ENCODE results near the gene MRPS12.
A peak's percentile ranks its signal among the peaks of the same experiment; 100 is the strongest.
"Not testable (repeated sequence)": the region's sequence is repeated elsewhere in the genome, so short reads cannot be mapped to it uniquely, and the experiment has no call there.

The MRPS12 gene

DNA sequence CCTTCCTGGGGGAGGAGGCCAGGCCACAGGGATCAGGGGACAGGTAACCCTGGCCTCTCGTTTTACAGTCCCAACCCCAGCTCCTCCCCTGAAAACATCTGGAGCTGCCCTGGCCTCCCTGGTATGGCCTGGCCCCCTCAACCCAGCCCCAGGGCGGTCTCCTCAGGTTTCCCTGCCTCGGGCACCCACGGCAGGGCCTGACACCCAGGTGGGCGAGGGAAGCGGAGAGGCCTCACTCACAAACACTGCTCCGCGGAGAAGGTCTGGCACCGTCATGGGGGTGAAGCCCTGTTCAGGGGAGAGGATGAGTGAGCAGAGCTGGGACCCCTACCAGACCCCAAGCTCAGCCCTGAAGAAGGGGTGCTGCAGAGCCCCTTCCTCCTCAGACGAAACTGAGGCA lies 12.2 kb upstream of the MRPS12 start:
- no peak overlapping the region for H3K27ac Mint-ChIP-seq
- no peaks in the 10 kb centered on the region for H3K27me3 Mint-ChIP-seq
- H3K4me3 Mint-ChIP-seq = no peak overlapping the region
- H3K9me3 Mint-ChIP-seq = no peaks in the 10 kb centered on the region
- H3K36me3 Mint-ChIP-seq (ENCODE audit: low read depth) = peaks cover 41% of the 10 kb centered on the region
- no peak for DNase-seq
- H3K4me1 Mint-ChIP-seq (ENCODE audit: low read depth) = no peaks in the 10 kb centered on the region

DNA sequence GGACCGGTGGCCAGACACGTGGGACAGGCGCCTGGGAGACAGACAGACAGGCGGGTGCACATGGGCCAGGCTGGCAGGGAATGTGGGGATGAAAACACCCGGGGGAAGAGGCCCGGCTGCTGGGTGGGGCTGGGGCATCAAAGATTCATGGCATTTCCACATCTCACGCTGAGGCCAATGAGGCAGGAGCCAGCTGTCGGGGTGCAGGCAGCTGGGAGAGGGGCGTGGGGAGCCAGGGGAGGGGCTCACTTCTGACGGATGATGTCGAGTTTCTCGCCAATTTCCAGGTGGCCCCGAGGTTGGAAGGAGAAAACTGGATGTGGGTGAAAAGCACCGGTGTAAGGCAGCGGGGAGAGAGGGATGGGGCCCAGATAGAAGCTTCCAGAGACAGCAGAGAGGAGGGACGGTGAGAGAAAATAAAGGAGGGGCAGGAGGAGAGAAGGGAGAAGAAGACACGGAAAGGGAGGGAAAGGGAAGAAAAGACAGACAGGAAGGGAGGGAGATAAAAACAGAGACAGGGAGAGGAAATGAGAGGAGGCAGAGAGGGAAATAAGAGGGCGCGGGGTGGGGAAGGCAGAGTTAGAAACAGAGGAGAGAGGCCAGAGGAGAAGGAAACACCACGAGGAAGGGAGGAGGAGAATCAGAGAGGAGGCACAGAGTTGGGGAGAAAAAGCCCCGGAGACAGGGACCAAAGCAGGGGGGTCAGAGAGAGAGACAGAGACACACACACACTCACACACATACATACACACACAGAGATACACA lies 10.7 kb upstream of the MRPS12 start:
- Mint-ChIP-seq H3K27me3 (no peaks in the 10 kb centered on the region), H3K9me3 (no peaks in the 10 kb centered on the region), H3K36me3 (ENCODE audit: low read depth) (peaks cover 49% of the 10 kb centered on the region), H3K4me1 (ENCODE audit: low read depth) (no peaks in the 10 kb centered on the region), H3K27ac (no peak overlapping the region), H3K4me3 (no peak overlapping the region)
- DNase-seq = peak; percentile 7

DNA sequence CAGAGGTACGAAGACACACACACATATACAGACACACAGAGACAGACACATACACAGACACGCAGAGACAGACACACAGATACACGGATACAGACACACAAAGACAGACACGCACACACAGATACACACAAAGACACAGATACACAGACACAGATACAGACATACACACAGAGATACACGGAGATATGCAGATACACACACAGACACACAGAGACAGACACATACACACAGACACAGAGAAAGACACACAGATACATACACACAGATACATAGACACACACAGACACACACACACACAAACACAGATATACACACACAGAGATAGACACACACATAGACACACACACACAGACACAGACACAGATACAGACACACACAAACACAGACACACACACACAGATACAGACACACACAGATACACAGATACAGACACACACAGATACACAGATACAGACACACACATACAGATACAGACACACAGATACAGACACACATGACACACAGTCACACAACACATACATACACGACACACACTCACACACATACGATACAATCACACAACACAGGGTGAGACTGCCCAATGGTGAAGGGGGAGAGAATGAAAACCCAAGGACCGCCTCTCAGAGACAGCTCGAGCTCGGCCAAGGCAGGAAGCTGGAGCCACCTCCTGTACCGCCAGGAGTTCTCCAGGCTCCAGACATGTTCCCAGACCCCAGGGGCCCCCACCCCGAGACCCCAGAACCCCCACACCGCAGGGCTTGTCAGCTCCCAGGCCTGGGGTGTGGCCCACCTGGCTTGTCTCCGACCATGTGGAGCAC lies 9.9 kb upstream of the MRPS12 start:
- H3K27ac Mint-ChIP-seq = no peak overlapping the region
- no peaks in the 10 kb centered on the region for H3K27me3 Mint-ChIP-seq
- H3K4me1 Mint-ChIP-seq (ENCODE audit: low read depth) = no peaks in the 10 kb centered on the region
- no peak overlapping the region for H3K4me3 Mint-ChIP-seq
- H3K9me3 Mint-ChIP-seq = no peaks in the 10 kb centered on the region
- H3K36me3 Mint-ChIP-seq (ENCODE audit: low read depth) = peaks cover 53% of the 10 kb centered on the region
- peak; percentile 7 for DNase-seq

DNA sequence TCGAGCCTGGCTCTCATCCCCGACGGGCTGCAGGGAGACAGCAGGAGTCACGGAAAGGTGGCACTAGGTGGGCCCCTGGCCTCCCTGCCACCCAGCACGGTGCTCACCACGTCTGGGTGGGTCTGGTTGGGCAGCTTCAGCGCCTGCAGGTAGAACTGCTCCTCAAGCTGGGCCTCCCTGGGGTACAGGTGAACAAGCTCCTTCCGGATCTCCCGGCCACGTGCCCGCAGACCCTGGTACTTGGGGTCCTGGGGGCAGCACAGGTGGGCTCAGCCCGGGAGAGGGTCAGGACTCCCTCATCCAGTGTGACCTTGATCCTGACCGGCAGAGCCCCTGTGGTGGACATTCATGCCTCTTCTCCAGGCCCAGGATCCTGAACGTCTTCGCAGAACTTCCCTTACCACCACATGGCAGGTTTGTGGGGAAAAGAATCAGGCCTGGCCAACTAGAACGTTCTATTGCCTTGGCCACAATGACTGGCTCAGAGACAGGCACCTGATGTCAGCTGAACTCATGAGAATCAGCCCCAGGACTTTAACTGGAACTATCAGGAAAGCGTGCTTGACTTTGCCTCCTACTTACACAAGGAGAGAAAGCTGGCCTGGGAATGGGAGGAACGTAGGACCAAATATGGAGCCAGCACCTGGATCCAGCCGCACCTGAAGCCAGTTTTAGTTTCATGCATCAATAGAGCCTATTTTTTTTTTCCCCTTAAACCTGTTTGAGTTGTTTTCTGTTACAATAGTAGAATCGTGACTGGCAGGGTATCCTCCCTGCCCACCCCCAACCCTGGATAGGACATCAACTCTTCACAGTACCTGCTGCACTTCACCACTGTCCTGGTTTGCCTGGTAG lies 9.1 kb upstream of the MRPS12 start:
- Mint-ChIP-seq H3K36me3 (ENCODE audit: low read depth) (peaks cover 55% of the 10 kb centered on the region), H3K4me3 (no peak overlapping the region), H3K27ac (no peak overlapping the region), H3K27me3 (no peaks in the 10 kb centered on the region), H3K4me1 (ENCODE audit: low read depth) (no peaks in the 10 kb centered on the region), H3K9me3 (no peaks in the 10 kb centered on the region)
- DNase-seq = no peak

DNA sequence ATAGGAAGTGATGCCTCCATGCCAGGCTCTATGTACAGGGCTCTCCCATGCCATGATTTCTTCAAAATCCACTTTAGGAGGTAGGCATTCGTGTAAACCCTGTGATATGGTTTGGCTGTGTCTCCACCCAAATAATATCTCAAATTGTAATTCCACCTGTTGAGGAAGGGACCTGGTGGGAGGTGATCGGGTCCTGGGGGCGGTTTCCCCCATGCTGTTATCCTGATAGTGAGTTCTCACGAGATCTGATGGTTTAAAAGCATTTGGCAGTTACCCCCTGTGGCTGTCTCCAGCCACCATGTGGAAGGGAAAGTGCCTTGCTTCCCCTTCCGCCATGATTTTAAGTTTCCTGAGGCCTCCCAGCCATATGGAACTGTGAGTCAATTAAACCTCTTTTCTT lies 8.3 kb upstream of the MRPS12 start:
- H3K4me3 Mint-ChIP-seq = no peak overlapping the region
- H3K4me1 Mint-ChIP-seq (ENCODE audit: low read depth) = no peaks in the 10 kb centered on the region
- peaks cover 55% of the 10 kb centered on the region for H3K36me3 Mint-ChIP-seq (ENCODE audit: low read depth)
- H3K27ac Mint-ChIP-seq = no peak overlapping the region
- DNase-seq = no peak
- H3K9me3 Mint-ChIP-seq = no peaks in the 10 kb centered on the region
- H3K27me3 Mint-ChIP-seq = no peaks in the 10 kb centered on the region

DNA sequence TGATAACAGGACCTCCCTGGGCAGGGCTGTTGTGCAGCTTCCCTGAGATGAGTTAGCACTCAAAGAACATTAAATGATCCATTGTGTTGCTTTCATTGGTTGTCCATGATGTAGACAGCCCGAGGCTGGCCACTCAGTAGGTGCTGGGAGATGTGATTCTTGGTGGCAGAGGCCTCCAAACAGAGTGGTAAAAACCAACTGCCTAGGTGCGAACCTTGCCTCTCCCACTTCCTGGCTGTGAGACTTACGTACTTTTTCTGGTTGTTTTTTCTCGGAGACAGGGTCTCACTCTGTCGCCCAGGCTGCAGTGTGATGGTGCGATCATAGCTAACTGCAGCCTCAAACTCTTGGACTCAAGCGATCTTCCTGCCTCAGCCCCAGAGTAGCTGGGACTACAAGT lies 6.4 kb upstream of the MRPS12 start:
- Mint-ChIP-seq H3K9me3 (no peaks in the 10 kb centered on the region), H3K4me1 (ENCODE audit: low read depth) (peaks cover 12% of the 10 kb centered on the region), H3K27me3 (no peaks in the 10 kb centered on the region), H3K36me3 (ENCODE audit: low read depth) (peaks cover 58% of the 10 kb centered on the region), H3K27ac (peak overlapping the region; percentile 22), H3K4me3 (no peak overlapping the region)
- no peak for DNase-seq

DNA sequence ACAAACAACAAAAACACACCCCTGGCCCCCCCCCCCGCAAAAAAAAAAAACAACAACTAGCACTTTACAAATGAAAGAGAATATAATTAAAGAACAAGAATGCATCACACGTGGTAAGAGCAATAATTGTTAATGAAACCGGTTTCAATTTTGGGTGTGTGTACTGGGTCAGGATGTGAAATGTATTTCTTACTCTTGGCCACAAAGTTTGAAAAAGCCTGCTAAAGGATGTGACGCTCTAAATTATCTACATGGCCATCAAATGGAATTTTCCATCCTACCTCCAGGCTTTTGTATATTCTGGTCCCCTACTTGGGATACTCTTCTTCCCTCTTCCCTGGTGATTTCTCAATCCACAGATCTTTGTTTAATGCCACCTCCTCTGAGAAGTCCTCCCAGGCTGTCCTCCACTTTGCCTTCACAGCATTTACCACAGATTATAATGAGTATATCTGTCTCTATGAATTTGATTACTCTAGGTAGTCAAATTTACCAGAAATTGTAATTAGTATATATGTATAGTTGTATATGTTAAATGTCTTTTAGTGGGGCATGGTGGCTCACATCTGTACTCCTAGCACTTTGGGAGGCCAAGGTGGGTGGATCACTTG lies 2.2 kb upstream of the MRPS12 start:
- Mint-ChIP-seq H3K4me1 (ENCODE audit: low read depth) (peaks cover 38% of the 10 kb centered on the region), H3K36me3 (ENCODE audit: low read depth) (peaks cover 73% of the 10 kb centered on the region), H3K27ac (peak overlapping the region; percentile 47), H3K4me3 (peak overlapping the region; percentile 99), H3K9me3 (no peaks in the 10 kb centered on the region), H3K27me3 (no peaks in the 10 kb centered on the region)
- no peak for DNase-seq

DNA sequence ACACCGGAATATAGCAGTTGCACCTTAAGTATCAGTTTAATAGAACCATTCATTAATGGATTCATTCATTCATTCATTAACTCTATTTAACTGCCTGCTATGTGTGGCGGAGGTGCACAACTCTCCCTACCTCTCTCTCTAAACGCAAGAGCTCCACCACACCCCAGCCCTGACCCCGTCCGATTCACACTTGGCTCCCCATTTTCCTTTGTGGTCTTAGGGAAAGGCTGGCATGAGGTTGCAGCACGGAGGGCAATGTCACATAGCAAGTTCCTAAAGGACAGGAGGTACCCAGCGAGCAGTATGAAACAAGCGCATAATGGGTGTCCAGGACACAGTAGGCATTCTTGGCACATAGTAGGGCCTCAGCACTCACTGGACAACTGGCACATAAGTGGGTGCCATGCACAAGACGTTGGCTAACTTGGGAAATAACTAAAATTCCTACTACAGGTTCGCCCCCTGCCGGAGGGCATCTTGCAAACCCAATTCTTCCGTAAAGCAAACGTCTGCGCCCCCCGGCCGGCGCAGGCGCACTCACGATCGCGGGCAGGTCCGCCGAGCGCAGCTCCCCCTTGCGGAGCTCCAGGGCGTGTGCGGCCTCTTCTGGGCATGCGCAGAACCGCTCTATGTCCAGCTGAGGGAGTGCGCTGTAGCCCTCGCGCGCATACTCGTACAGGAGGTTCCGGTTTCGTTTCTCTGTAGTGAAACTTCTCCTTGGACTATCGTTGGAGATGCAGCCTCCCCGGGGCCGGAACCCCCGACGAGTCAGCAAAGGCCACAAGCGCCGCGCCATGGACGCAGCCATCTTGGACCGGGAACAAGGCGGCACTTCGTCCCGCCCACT lies 592 bp upstream of the MRPS12 start, which contains the start of gene SARS2:
Gene SARS2 (minus strand): TSS at position 835 of the 847 bp plus-strand sequence. CDS start 27 bp downstream, at position 808.
- peak; percentile 98 for DNase-seq
- Mint-ChIP-seq H3K4me3 (peak within 1 kb of the TSS; percentile 99), H3K4me1 (ENCODE audit: low read depth) (peaks cover 39% of the 10 kb centered on the region), H3K36me3 (ENCODE audit: low read depth) (peaks cover 74% of the 10 kb centered on the region), H3K27me3 (no peaks in the 10 kb centered on the region), H3K27ac (peak within 1 kb of the TSS; percentile 99), H3K9me3 (peaks cover 3% of the 10 kb centered on the region)

DNA sequence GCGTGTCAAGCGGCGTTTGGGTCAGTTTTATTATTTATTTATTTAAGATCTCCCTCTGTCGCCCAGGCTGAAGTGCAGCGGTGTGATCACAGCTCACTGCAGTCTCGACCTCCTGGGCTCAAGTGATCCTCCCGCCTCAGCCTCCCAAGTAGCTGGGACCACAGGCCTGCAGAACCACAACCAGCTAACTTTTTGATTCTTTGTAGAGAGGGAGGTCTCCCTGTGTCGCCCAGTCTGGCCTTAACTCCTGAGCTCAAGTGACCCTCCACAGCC lies 713 bp downstream of the MRPS12 start:
- H3K4me3 Mint-ChIP-seq = peak overlapping the region; percentile 99
- H3K27ac Mint-ChIP-seq = peak overlapping the region; percentile 99
- H3K27me3 Mint-ChIP-seq = no peaks in the 10 kb centered on the region
- H3K36me3 Mint-ChIP-seq (ENCODE audit: low read depth) = peaks cover 69% of the 10 kb centered on the region
- peaks cover 39% of the 10 kb centered on the region for H3K4me1 Mint-ChIP-seq (ENCODE audit: low read depth)
- peaks cover 3% of the 10 kb centered on the region for H3K9me3 Mint-ChIP-seq
- DNase-seq = no peak

DNA sequence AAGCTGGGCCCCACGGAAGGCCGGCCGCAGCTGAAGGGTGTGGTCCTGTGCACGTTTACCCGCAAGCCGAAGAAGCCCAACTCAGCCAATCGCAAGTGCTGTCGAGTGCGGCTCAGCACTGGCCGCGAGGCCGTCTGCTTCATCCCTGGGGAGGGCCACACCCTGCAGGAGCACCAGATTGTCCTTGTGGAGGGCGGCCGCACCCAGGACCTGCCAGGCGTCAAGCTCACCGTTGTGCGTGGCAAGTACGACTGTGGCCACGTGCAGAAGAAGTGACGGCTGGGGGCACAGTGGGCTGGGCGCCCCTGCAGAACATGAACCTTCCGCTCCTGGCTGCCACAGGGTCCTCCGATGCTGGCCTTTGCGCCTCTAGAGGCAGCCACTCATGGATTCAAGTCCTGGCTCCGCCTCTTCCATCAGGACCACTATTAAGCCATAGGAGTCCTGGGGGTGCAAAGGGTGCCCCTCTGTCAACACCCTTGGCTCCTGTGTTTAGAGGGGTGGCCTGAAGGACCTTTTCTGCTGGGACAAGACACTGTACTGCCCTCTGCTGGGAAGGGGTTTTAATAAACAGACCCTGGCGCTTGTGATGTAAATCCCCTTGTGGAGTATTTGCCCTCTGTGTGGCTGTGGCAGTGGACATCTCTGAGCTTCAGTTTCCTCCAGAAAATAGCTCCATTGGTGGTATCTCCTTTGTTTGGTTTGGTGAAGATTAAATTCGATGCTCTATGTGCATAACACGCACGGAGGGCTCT lies 1.9 kb downstream of the MRPS12 start:
- Mint-ChIP-seq H3K4me1 (ENCODE audit: low read depth) (peaks cover 39% of the 10 kb centered on the region), H3K27me3 (no peaks in the 10 kb centered on the region), H3K4me3 (peak overlapping the region; percentile 99), H3K36me3 (ENCODE audit: low read depth) (peaks cover 67% of the 10 kb centered on the region), H3K27ac (peak overlapping the region; percentile 77), H3K9me3 (peaks cover 3% of the 10 kb centered on the region)
- no peak for DNase-seq

DNA sequence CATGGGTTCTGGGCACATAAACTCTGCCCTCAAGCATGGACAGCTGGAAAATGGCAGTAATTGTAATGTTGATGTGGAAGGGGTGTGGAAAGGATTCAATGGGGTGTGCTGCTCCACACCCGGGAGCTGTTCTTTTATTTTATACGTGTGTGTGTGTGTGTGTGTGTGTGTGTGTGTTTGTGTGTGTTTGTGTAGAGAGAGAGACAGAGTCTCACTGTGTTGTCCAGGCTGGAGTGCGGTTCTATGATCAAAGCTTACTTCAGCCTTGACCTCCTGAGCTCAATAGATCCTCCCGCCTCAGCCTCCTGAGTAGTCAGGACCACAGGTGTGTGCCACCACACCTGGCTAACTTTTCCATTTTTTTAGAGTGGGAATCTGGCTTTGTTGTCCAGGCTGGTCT lies 2.8 kb downstream of the MRPS12 start:
- no peaks in the 10 kb centered on the region for H3K27me3 Mint-ChIP-seq
- H3K27ac Mint-ChIP-seq = no peak overlapping the region
- peaks cover 3% of the 10 kb centered on the region for H3K9me3 Mint-ChIP-seq
- peaks cover 33% of the 10 kb centered on the region for H3K4me1 Mint-ChIP-seq (ENCODE audit: low read depth)
- H3K36me3 Mint-ChIP-seq (ENCODE audit: low read depth) = peaks cover 58% of the 10 kb centered on the region
- no peak overlapping the region for H3K4me3 Mint-ChIP-seq
- DNase-seq = no peak

DNA sequence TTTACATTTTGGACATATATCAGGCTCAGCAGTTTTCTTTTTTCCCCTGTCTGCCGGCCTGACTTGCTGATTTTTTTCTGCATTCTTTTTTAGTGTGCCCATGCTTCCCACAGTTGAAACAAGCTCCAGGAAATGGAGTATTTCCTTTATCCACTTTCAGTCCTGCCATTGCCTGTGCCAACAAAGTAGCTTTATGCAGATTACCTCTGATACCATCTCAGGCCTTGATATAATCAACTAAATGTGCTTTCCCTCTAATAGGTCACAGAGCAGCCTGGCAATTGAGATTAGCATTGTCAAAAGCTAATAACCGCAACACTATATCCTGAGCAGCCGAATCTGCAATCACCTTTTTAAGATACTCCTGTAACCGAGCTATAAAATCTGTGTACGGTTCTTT lies 9.2 kb downstream of the MRPS12 start:
- peaks cover 4% of the 10 kb centered on the region for H3K4me1 Mint-ChIP-seq (ENCODE audit: low read depth)
- DNase-seq = no peak
- H3K36me3 Mint-ChIP-seq (ENCODE audit: low read depth) = peaks cover 10% of the 10 kb centered on the region
- H3K4me3 Mint-ChIP-seq = no peak overlapping the region
- peaks cover 2% of the 10 kb centered on the region for H3K9me3 Mint-ChIP-seq
- no peak overlapping the region for H3K27ac Mint-ChIP-seq
- peaks cover 4% of the 10 kb centered on the region for H3K27me3 Mint-ChIP-seq

DNA sequence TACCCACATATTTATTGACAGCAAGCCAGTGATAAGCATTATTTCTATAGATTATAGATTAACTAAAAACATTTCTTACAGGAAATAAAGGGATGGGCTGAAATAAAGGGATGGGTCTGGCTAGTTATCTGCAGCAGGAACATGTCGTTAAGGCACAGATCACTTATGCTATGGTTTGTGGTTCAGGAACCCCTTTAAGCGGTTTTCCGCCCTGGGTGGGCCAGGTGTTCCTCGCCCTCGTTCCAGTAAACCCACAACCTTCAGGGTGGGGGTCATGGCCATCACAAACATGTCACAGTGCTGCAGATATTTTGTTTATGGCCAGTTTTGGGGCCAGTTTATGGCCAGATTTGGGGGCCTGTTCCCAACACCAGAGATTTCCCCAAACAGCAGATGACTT lies 10.7 kb downstream of the MRPS12 start:
- not testable (repeated sequence) for H3K27me3 Mint-ChIP-seq; DNase-seq; H3K9me3 Mint-ChIP-seq; H3K4me3 Mint-ChIP-seq; H3K36me3 Mint-ChIP-seq (ENCODE audit: low read depth); H3K4me1 Mint-ChIP-seq (ENCODE audit: low read depth); H3K27ac Mint-ChIP-seq

All from activated T-cell treated with anti-CD3 and anti-CD28 coated beads, Interleukin-2, amount 50 U/mL, for 24 hours (primary cell).